ENCODE data around the gene ZMYM3. TPM values are rescaled to one million over a fixed set of nuclear protein-coding genes. Genes with fewer than 3 reads are reported as not detected.

ZMYM3 gene
- total and polyA plus RNA-seq, 9 donors, result 17.2 to 75.8 (median 50.1) TPM

DNA sequence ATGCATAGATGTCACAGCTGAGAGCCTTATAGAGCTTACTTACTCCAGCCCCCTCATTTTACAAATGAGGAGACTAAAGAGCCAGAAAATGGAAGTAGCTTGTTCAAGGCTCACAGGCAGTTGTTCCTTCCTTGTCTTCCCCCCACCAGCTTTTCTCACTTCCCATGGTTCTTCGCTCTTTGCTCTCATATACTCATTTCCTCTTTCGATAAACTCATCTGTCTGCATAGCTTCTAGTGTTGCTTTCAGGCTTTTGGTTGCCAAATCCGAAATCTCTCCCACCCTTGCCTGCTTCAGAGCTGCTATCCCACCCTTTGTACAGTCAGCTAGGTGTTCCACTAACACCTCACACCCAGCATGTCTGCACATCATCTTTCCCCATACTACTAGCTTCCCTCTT is 55.9 kb downstream of the ZMYM3 start:
- no peak for DNase-seq
- H3K4me3 ChIP-seq, result no peak overlapping the region
- no peaks in the 10 kb centered on the region for H3K27me3 ChIP-seq
- intact Hi-C loops (cut with DNase I), result no loop called here
- H3K4me1 ChIP-seq (ENCODE audit: insufficient read depth), result no peaks in the 10 kb centered on the region
- TF ChIP-seq, protein P1, sequence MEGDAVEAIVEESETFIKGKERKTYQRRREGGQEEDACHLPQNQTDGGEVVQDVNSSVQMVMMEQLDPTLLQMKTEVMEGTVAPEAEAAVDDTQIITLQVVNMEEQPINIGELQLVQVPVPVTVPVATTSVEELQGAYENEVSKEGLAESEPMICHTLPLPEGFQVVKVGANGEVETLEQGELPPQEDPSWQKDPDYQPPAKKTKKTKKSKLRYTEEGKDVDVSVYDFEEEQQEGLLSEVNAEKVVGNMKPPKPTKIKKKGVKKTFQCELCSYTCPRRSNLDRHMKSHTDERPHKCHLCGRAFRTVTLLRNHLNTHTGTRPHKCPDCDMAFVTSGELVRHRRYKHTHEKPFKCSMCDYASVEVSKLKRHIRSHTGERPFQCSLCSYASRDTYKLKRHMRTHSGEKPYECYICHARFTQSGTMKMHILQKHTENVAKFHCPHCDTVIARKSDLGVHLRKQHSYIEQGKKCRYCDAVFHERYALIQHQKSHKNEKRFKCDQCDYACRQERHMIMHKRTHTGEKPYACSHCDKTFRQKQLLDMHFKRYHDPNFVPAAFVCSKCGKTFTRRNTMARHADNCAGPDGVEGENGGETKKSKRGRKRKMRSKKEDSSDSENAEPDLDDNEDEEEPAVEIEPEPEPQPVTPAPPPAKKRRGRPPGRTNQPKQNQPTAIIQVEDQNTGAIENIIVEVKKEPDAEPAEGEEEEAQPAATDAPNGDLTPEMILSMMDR (IDR thresholded peaks at IDR 0.05), result no peak
- TF ChIP-seq EP300 (IDR thresholded peaks at IDR 0.05) (no peak), POLR2A (IDR thresholded peaks at IDR 0.05) (no peak)
- WGBS, 3 donors, result 67 to 73% (median 69%) methylated on average over 3 of the region's 3 CpGs
- no peaks in the 10 kb centered on the region for H3K9me3 ChIP-seq
- H3K36me3 ChIP-seq, result no peaks in the 10 kb centered on the region
- H3K27ac ChIP-seq, result no peak overlapping the region

DNA sequence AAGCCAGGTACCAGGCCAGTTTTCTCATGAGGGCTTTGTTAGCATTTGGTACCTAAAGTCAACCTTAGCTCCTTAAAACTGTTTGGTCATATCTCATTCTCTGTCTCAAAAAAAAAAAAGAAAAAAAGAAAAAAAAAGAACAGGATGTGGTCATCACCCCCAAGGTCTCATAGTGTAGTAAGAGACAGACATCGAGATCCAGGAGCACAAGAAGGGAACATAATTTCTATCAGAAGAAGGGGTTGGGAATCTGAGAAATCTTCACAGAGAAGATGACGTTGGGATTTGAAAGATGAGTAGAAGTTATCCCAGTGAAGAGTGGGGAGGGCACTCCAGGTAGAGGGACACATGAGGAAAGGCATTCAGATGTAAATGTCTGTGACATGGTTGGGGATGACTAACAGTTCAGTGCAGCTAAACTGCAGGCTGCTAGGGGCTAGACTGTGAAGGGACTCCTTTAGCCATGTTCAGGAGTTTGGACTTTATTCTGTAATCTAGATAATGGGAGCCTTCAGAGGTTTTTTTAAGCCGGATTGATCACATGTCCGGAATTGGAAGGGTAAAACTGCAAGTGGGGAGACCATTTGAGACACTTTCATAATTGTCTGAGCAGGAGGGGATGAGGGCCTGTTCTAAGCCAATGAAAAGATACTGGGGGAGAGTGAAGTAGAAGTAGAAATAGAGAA is 57.8 kb downstream of the ZMYM3 start:
- Histone ChIP-seq H3K4me3 (no peak overlapping the region), H3K27ac (no peak overlapping the region), H3K4me1 (ENCODE audit: insufficient read depth) (no peaks in the 10 kb centered on the region), H3K27me3 (no peaks in the 10 kb centered on the region), H3K9me3 (no peaks in the 10 kb centered on the region), H3K36me3 (no peaks in the 10 kb centered on the region)
- intact Hi-C loops (cut with DNase I), result no loop called here
- TF ChIP-seq, protein P1 (IDR thresholded peaks at IDR 0.05), result no peak
- no peak for DNase-seq
- WGBS, 3 donors, result 60 to 70% (median 67%) methylated on average over 4 of the region's 4 CpGs

DNA sequence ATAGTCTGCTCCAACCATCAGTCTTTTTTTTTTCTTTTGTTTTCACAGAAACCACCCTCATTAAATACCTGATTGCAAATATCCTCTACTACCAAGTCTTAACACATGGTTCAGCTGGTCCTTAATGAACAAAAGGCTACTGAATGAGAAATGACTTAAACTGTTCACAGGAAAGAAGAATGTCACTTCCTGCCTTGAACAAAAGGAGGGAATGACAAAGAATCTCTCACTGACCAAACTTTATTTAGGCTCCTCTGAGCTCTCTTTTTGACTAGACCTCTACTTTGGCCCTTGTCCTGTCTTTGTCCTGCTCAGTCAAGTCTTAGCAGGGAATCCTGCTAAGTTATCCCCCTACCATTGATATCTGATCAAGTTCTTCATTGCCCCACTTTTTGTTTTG is 62.7 kb downstream of the ZMYM3 start:
- no peak overlapping the region for H3K27ac ChIP-seq
- no peaks in the 10 kb centered on the region for H3K36me3 ChIP-seq
- TF ChIP-seq EP300 (IDR thresholded peaks at IDR 0.05), result no peak
- H3K9me3 ChIP-seq, result no peaks in the 10 kb centered on the region
- DNase-seq, result no peak
- no peak overlapping the region for H3K4me3 ChIP-seq
- intact Hi-C loops (cut with DNase I), result no loop called here
- no peaks in the 10 kb centered on the region for H3K4me1 ChIP-seq (ENCODE audit: insufficient read depth)
- no peaks in the 10 kb centered on the region for H3K27me3 ChIP-seq

Other genes with a start within 250 kb of the ZMYM3 start
- gene SNX12, start 185.8 kb downstream of the ZMYM3 start, total RNA-seq, result 10 to 100 TPM; 28.5 to 66.2 (median 59.2) TPM
- 10 to 100 TPM; 34.5 to 74.8 TPM for gene SNX12, start 185.8 kb downstream of the ZMYM3 start, polyA plus RNA-seq
- gene FOXO4, start 158.3 kb downstream of the ZMYM3 start, total RNA-seq, result 10 to 100 TPM; 16.7 to 70.2 (median 48.2) TPM
- gene FOXO4, start 158.3 kb downstream of the ZMYM3 start, polyA plus RNA-seq, result 10 to 100 TPM; 33.1 to 35.2 TPM
- gene CXorf65, start 147.4 kb downstream of the ZMYM3 start, total RNA-seq, result not detected
- not detected for gene CXorf65, start 147.4 kb downstream of the ZMYM3 start, polyA plus RNA-seq
- gene IL2RG, start 142.6 kb downstream of the ZMYM3 start, total RNA-seq, result 1 to 10 TPM in 5 of 7 donors, under 1 TPM in 2; 0.45 to 5.1 (median 1.5) TPM
- gene IL2RG, start 142.6 kb downstream of the ZMYM3 start, polyA plus RNA-seq, result 10 to 100 TPM in 1 of 2 donors, 1 to 10 TPM in 1; 1.2 to 24.0 TPM
- gene MED12, start 135.5 kb downstream of the ZMYM3 start, total RNA-seq, result 10 to 100 TPM; 36.5 to 68.4 (median 60.4) TPM
- 10 to 100 TPM; 27.8 to 40.0 TPM for gene MED12, start 135.5 kb downstream of the ZMYM3 start, polyA plus RNA-seq
- gene NLGN3, start 109.3 kb downstream of the ZMYM3 start, total RNA-seq, result 10 to 100 TPM in 1 of 7 donors, 1 to 10 TPM in 6; 2.1 to 10.9 (median 6.7) TPM
- gene NLGN3, start 109.3 kb downstream of the ZMYM3 start, polyA plus RNA-seq, result 1 to 10 TPM; 2.5 to 5.2 TPM
- 10 to 100 TPM in 1 of 7 donors, 1 to 10 TPM in 3, under 1 TPM in 1, not detected in 2; 0.36 to 17.9 (median 2.5) TPM for gene GJB1, start 30.9 kb downstream of the ZMYM3 start, total RNA-seq
- under 1 TPM; 0.12 to 0.30 TPM for gene GJB1, start 30.9 kb downstream of the ZMYM3 start, polyA plus RNA-seq
- 100 to 1,000 TPM; 209 to 391 (median 361) TPM for gene NONO, start 29.5 kb upstream of the ZMYM3 start, total RNA-seq
- 100 to 1,000 TPM; 216 to 516 TPM for gene NONO, start 29.5 kb upstream of the ZMYM3 start, polyA plus RNA-seq
- gene ITGB1BP2, start 47.6 kb upstream of the ZMYM3 start, total RNA-seq, result 1 to 10 TPM in 6 of 7 donors, under 1 TPM in 1; 0.95 to 9.1 (median 3.2) TPM
- 1 to 10 TPM; 1.6 to 5.4 TPM for gene ITGB1BP2, start 47.6 kb upstream of the ZMYM3 start, polyA plus RNA-seq
- gene TAF1, start 112.2 kb upstream of the ZMYM3 start, total RNA-seq, result 10 to 100 TPM; 25.5 to 52.0 (median 46.0) TPM
- gene TAF1, start 112.2 kb upstream of the ZMYM3 start, polyA plus RNA-seq, result 10 to 100 TPM; 20.0 to 33.8 TPM

Data from ovary (tissue), 9 donors.